Measurements from ENCODE around the gene NPDC1.

Gene NPDC1

GRCh38 chr9:137000177-137000930 lies 45.6 kb downstream of the NPDC1 start:
- TF ChIP-seq GATA3 (IDR thresholded peaks at IDR 0.05; ENCODE audit: low read depth, low read length) = no peak
- no peak for TF ChIP-seq GATA2 (IDR thresholded peaks at IDR 0.05; ENCODE audit: low read depth, low read length)

- no peak for TF ChIP-seq GATA3 (IDR thresholded peaks at IDR 0.05; ENCODE audit: low read depth, low read length)
- TF ChIP-seq GATA2 (IDR thresholded peaks at IDR 0.05; ENCODE audit: low read depth, low read length) = no peak
Observed at GRCh38 chr9:136997830-136998234, 48.1 kb downstream of the NPDC1 start.

- TF ChIP-seq GATA2 (IDR thresholded peaks at IDR 0.05; ENCODE audit: low read depth, low read length) (no peak), GATA3 (IDR thresholded peaks at IDR 0.05; ENCODE audit: low read depth, low read length) (no peak)
Observed at GRCh38 chr9:136997371-136997770, 48.6 kb downstream of the NPDC1 start.

- TF ChIP-seq GATA2 (IDR thresholded peaks at IDR 0.05; ENCODE audit: low read depth, low read length) (no peak), GATA3 (IDR thresholded peaks at IDR 0.05; ENCODE audit: low read depth, low read length) (no peak)
Observed at GRCh38 chr9:136996361-136997292, 49.4 kb downstream of the NPDC1 start, which contains the start of gene CLIC3. Gene CLIC3 (minus strand): TSS chr9:136996568. CDS start chr9:136996543, 25 bp downstream.

DNA sequence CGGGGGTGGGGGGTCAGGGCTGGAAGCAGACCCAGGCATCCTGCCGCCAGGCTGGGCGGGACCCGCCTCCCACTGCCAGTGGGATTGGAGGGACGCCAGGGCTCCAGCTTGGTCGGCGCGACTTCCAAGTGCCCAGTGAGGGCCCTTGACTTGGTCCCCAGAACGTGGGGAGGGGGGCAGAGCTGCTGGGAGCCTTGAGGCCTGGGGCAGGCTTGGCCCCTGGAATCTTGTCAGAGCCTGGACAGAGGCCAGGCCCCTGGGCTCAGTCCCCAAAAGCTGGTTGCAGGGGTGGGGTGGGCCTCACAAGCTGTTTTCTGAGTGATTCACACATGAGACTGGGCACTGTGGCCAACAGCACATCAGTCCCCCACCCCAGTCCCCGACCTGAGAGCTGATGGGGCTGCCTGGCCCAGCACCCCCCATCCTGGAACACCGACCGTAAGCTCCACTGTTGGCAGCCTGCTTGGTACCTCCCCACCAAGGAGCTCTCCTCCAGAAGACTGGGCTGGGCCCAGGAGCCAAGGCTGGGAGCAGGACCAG lies 50.1 kb downstream of the NPDC1 start:
- TF ChIP-seq GATA3 (IDR thresholded peaks at IDR 0.05; ENCODE audit: low read depth, low read length) (no peak), GATA2 (IDR thresholded peaks at IDR 0.05; ENCODE audit: low read depth, low read length) (no peak)

DNA sequence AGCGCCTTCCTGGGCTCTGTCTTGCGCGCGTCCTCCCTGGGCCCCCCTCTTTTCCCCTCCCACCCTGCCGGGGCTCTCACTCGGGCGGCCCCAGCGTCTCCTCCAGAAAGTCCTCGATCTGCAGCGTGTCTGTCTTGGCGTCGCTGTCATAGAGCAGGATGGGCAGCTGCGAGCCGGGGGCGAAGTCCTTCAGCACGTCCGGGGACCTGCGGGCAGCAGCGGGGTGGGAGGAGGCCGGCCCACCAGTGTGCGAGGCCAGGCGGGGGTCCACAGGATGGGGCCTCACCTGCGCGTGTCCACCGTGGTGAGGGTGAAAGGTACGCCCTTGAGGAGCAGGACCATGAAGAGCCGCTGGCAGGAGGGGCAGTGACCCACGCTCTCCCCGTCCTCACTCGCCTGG lies 50.6 kb downstream of the NPDC1 start:
- no peak for TF ChIP-seq GATA3 (IDR thresholded peaks at IDR 0.05; ENCODE audit: low read depth, low read length)
- TF ChIP-seq GATA2 (IDR thresholded peaks at IDR 0.05; ENCODE audit: low read depth, low read length) = no peak

DNA sequence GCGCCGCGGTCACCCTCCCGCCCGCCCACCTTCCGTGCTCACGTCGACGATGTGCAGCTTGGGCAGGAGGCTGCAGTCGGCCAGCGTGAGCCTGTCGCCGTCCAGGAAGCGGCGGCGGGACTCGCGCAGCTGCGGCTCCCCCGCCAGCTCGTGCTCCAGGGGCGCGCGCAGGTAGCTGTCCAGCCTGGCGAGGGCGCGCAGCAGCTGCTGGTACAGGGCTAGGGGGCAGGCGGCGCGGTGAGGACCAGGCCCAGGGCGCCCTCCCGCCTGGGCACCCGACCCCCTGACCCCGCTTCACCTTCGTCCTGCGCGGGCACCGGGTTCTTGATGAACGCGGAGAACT lies 51.1 kb downstream of the NPDC1 start:
- TF ChIP-seq GATA2 (IDR thresholded peaks at IDR 0.05; ENCODE audit: low read depth, low read length) = no peak
- TF ChIP-seq GATA3 (IDR thresholded peaks at IDR 0.05; ENCODE audit: low read depth, low read length) = no peak

DNA sequence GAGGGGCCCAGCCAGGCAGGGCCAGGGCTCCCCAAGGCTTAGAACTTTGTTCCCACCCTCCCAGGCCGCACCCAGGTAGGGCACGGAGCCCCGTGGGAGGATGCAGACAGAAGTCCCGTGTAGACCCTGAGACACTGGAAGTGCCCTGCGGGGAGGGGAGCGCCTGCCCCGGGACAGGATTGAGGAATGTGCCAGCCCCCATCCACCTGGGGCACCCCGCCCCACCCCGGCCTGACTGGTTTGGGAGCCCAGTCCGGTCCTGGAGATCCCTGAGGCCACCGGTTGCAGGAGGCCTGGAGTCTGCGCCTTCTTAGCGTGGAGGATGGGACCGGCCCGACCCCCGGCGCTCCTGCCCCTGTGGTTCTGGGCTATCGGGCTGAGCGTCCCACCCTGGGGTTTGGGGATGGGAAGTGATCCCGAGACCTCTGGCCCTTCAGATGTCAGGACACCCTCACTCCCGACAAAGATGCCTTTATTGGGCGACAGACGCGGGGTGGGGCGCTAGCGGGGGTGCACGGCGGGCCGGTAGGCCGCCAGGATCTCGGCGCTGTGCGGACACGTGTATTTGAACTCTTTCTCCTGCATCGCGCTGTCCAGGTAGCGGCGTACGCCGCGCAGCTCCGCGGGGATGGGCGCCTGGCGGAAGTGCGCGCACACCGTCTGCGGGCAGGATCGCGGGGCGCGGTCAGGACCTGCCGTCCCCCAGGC lies 51.6 kb downstream of the NPDC1 start:
- no peak for TF ChIP-seq GATA3 (IDR thresholded peaks at IDR 0.05; ENCODE audit: low read depth, low read length)
- TF ChIP-seq GATA2 (IDR thresholded peaks at IDR 0.05; ENCODE audit: low read depth, low read length) = no peak

DNA sequence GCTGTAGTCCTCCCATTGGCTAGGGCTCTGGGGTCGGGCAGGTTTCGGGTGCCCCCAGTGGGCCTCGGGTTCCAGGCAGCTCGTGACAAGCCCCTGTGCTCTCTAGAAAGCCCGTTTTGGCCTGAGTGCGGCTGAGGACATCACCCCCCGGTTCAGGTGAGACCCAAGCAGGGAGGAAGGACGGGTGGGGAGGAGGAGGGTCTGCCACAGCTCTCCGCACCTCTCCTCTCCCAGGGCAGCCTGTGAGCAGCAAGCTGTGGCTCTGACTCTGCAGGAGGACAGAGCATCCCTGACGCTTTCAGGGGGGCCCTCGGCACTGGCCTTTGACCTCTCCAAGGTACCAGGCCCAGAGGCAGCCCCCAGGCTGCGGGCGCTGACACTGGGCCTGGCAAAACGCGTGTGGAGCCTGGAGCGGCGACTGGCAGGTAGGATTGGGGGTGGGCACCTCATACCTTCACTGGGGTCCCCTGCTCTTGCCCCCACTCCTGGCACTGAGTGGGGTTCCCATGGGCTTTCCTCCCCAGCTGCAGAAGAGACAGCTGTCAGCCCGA lies 53.1 kb downstream of the NPDC1 start:
- no peak for TF ChIP-seq GATA3 (IDR thresholded peaks at IDR 0.05; ENCODE audit: low read depth, low read length)
- no peak for TF ChIP-seq GATA2 (IDR thresholded peaks at IDR 0.05; ENCODE audit: low read depth, low read length)

GRCh38 chr9:136991993-136992818 lies 53.8 kb downstream of the NPDC1 start, which contains the start of gene PAXX:
Gene PAXX (plus strand): TSS chr9:136992422. CDS start chr9:136992444, 22 bp downstream.
- TF ChIP-seq GATA3 (IDR thresholded peaks at IDR 0.05; ENCODE audit: low read depth, low read length) = no peak
- no peak for TF ChIP-seq GATA2 (IDR thresholded peaks at IDR 0.05; ENCODE audit: low read depth, low read length)

GRCh38 chr9:136990242-136990911 lies 55.6 kb downstream of the NPDC1 start:
- TF ChIP-seq GATA2 (IDR thresholded peaks at IDR 0.05; ENCODE audit: low read depth, low read length) = no peak
- TF ChIP-seq GATA3 (IDR thresholded peaks at IDR 0.05; ENCODE audit: low read depth, low read length) = no peak
